Measurements from ENCODE around the gene ANKRD50.

The ANKRD50 gene

GRCh38 chr4:124632439-124632838 is 80.1 kb downstream of the ANKRD50 start:
- Mint-ChIP-seq H3K4me3 (no peak overlapping the region), H3K27me3 (no peaks in the 10 kb centered on the region), H3K36me3 (ENCODE audit: low read depth) (no peaks in the 10 kb centered on the region), H3K4me1 (ENCODE audit: low read depth) (peaks cover 4% of the 10 kb centered on the region), H3K9me3 (peaks cover under 1% of the 10 kb centered on the region), H3K27ac (no peak overlapping the region)

- Mint-ChIP-seq H3K4me3 (no peak overlapping the region), H3K36me3 (ENCODE audit: low read depth) (no peaks in the 10 kb centered on the region), H3K27ac (no peak overlapping the region)
Observed at GRCh38 chr4:124631760-124632159, 80.8 kb downstream of the ANKRD50 start.

GRCh38 chr4:124629681-124630080 is 82.9 kb downstream of the ANKRD50 start:
- Mint-ChIP-seq H3K27me3 (no peaks in the 10 kb centered on the region), H3K27ac (no peak overlapping the region), H3K9me3 (no peaks in the 10 kb centered on the region), H3K4me1 (ENCODE audit: low read depth) (peaks cover 4% of the 10 kb centered on the region), H3K4me3 (no peak overlapping the region), H3K36me3 (ENCODE audit: low read depth) (no peaks in the 10 kb centered on the region)

More at GRCh38 chr4:124631760-124632159, 80.8 kb downstream of the ANKRD50 start:
- H3K9me3 Mint-ChIP-seq, result no peaks in the 10 kb centered on the region
- peaks cover 4% of the 10 kb centered on the region for H3K4me1 Mint-ChIP-seq (ENCODE audit: low read depth)
- H3K27me3 Mint-ChIP-seq, result no peaks in the 10 kb centered on the region

All from stimulated activated naive CD8-positive, alpha-beta T cell treated with anti-CD3 and anti-CD28 coated beads, Interleukin-15, Interleukin-2, amounts not matched to agents 100 ng/mL and 50 ng/mL, for 24 hours (primary cell).